ENCODE data around the gene TSLP. TPM values are rescaled to one million over a fixed set of nuclear protein-coding genes. Genes with fewer than 3 reads are reported as not detected.

The TSLP gene
- total RNA-seq, 1 experiment from 2014 or later, result not detected

- Histone ChIP-seq H3K4me1 (0 out of 2 replicates have a peak, but pooled peaks cover 4% of the 10 kb centered on the region), H3K4me3 (ENCODE audit: low read depth, low read length) (no peak overlapping the region), H3K27me3 (replicated peaks; ENCODE audit: control insufficient read depth, insufficient read depth, low read length) (no peaks in the 10 kb centered on the region), H3K36me3 (ENCODE audit: control insufficient read depth, insufficient read depth, low read length) (no peaks in the 10 kb centered on the region), H3K9me3 (no peaks in the 10 kb centered on the region; the same call in 1 of the 2 replicates)
- peaks cover 7% of the 10 kb centered on the region for H3K4me1 Mint-ChIP-seq (ENCODE audit: low read depth, unreplicated experiment)
- peaks cover 23% of the 10 kb centered on the region for H3K27me3 Mint-ChIP-seq (ENCODE audit: insufficient read depth, unreplicated experiment)
- no peaks in the 10 kb centered on the region for H3K9me3 Mint-ChIP-seq (ENCODE audit: unreplicated experiment)
- DNase-seq, result no peak
- no TSS peak for BruUV-seq (replicated peaks)
- H3K4me3 Mint-ChIP-seq (ENCODE audit: unreplicated experiment), result no peak overlapping the region
- intact Hi-C loops (cut with micrococcal nuclease; ENCODE audit: unreplicated experiment), result no loop called here
- no peak overlapping the region for H3K27ac Mint-ChIP-seq (ENCODE audit: unreplicated experiment)
- TF ChIP-seq, protein P1, sequence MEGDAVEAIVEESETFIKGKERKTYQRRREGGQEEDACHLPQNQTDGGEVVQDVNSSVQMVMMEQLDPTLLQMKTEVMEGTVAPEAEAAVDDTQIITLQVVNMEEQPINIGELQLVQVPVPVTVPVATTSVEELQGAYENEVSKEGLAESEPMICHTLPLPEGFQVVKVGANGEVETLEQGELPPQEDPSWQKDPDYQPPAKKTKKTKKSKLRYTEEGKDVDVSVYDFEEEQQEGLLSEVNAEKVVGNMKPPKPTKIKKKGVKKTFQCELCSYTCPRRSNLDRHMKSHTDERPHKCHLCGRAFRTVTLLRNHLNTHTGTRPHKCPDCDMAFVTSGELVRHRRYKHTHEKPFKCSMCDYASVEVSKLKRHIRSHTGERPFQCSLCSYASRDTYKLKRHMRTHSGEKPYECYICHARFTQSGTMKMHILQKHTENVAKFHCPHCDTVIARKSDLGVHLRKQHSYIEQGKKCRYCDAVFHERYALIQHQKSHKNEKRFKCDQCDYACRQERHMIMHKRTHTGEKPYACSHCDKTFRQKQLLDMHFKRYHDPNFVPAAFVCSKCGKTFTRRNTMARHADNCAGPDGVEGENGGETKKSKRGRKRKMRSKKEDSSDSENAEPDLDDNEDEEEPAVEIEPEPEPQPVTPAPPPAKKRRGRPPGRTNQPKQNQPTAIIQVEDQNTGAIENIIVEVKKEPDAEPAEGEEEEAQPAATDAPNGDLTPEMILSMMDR (IDR thresholded peaks at IDR 0.05; ENCODE audit: insufficient read depth in 1 of 2, low read depth in 1 of 2, low read length in 1 of 2, severe bottlenecking in 1 of 2, unreplicated experiment in 1 of 2), result no peak
- H3K36me3 Mint-ChIP-seq (ENCODE audit: insufficient read depth, unreplicated experiment), result no peaks in the 10 kb centered on the region
- ChIA-PET POLR2A (no interaction called here), CTCF (no interaction called here)
Measured at GRCh38 chr5:111076091-111076490, 4.6 kb downstream of the TSLP start.

- Mint-ChIP-seq H3K27ac (ENCODE audit: unreplicated experiment) (no peak overlapping the region), H3K4me1 (ENCODE audit: low read depth, unreplicated experiment) (peaks cover 7% of the 10 kb centered on the region), H3K4me3 (ENCODE audit: unreplicated experiment) (no peak overlapping the region), H3K36me3 (ENCODE audit: insufficient read depth, unreplicated experiment) (no peaks in the 10 kb centered on the region), H3K27me3 (ENCODE audit: insufficient read depth, unreplicated experiment) (peaks cover 18% of the 10 kb centered on the region), H3K9me3 (ENCODE audit: unreplicated experiment) (no peaks in the 10 kb centered on the region)
- intact Hi-C loops (cut with micrococcal nuclease; ENCODE audit: unreplicated experiment), result no loop called here
- Histone ChIP-seq H3K27me3 (replicated peaks; ENCODE audit: control insufficient read depth, insufficient read depth, low read length) (no peaks in the 10 kb centered on the region), H3K9me3 (no peaks in the 10 kb centered on the region), H3K4me3 (ENCODE audit: low read depth, low read length) (no peak overlapping the region), H3K4me1 (0 out of 2 replicates have a peak, but pooled peaks cover 4% of the 10 kb centered on the region), H3K36me3 (ENCODE audit: control insufficient read depth, insufficient read depth, low read length) (no peaks in the 10 kb centered on the region)
- no peak for DNase-seq
- CTCF ChIA-PET, result no interaction called here
- TF ChIP-seq, protein P1 (IDR thresholded peaks at IDR 0.05; ENCODE audit: insufficient read depth in 1 of 2, low read depth in 1 of 2, low read length in 1 of 2, severe bottlenecking in 1 of 2, unreplicated experiment in 1 of 2), result no peak
- no TSS peak for BruUV-seq (replicated peaks)
- POLR2A ChIA-PET, result no interaction called here
Measured at GRCh38 chr5:111077678-111078077, 6.2 kb downstream of the TSLP start.

GRCh38 chr5:111079846-111080245, 8.3 kb downstream of the TSLP start:
- BruUV-seq (replicated peaks), result no TSS peak
- Histone ChIP-seq H3K9me3 (no peaks in the 10 kb centered on the region), H3K4me1 (no peaks in the 10 kb centered on the region), H3K27me3 (replicated peaks; ENCODE audit: control insufficient read depth, insufficient read depth, low read length) (no peaks in the 10 kb centered on the region), H3K36me3 (ENCODE audit: control insufficient read depth, insufficient read depth, low read length) (no peaks in the 10 kb centered on the region), H3K4me3 (ENCODE audit: low read depth, low read length) (no peak overlapping the region)
- no peak overlapping the region for H3K4me3 Mint-ChIP-seq (ENCODE audit: unreplicated experiment)
- H3K36me3 Mint-ChIP-seq (ENCODE audit: insufficient read depth, unreplicated experiment), result no peaks in the 10 kb centered on the region
- no peaks in the 10 kb centered on the region for H3K4me1 Mint-ChIP-seq (ENCODE audit: low read depth, unreplicated experiment)
- H3K27ac Mint-ChIP-seq (ENCODE audit: unreplicated experiment), result no peak overlapping the region
- CTCF ChIA-PET, result no interaction called here
- POLR2A ChIA-PET, result no interaction called here
- no peak for DNase-seq
- intact Hi-C loops (cut with micrococcal nuclease; ENCODE audit: unreplicated experiment), result no loop called here
- H3K9me3 Mint-ChIP-seq (ENCODE audit: unreplicated experiment), result no peaks in the 10 kb centered on the region
- H3K27me3 Mint-ChIP-seq (ENCODE audit: insufficient read depth, unreplicated experiment), result peaks cover 18% of the 10 kb centered on the region
- TF ChIP-seq, protein P1 (IDR thresholded peaks at IDR 0.05; ENCODE audit: insufficient read depth in 1 of 2, low read depth in 1 of 2, low read length in 1 of 2, severe bottlenecking in 1 of 2, unreplicated experiment in 1 of 2), result no peak
